Nephron progenitor cell (in vitro differentiated cells): ENCODE measurements around the gene TBXAS1.
A peak's percentile ranks its signal among the peaks of the same experiment; 100 is the strongest.

Source experiments
- DNase-seq: peaks from one replicate; pipeline ENCODE4 v3.0.0; 2021
- H3K27ac Mint-ChIP-seq: 2 replicates; pipeline ENCODE4 v1.8.0; 2021; ENCODE audit warnings: mild to moderate bottlenecking, moderate library complexity, mixed read lengths
- H3K27me3 Mint-ChIP-seq: 2 replicates; pipeline ENCODE4 v1.8.0; 2021; ENCODE audit warnings: mild to moderate bottlenecking, low read depth, mixed read lengths; ENCODE audit not compliant: poor library complexity
- H3K36me3 Mint-ChIP-seq: 2 replicates; pipeline ENCODE4 v1.8.0; 2021; ENCODE audit warnings: low read depth, mixed read lengths
- H3K4me1 Mint-ChIP-seq: 2 replicates; pipeline ENCODE4 v1.8.0; 2021; ENCODE audit warnings: mixed read lengths
- H3K4me3 Mint-ChIP-seq: 2 replicates; pipeline ENCODE4 v1.8.0; 2021; ENCODE audit warnings: mild to moderate bottlenecking, moderate library complexity, mixed read lengths
- H3K9me3 Mint-ChIP-seq: 2 replicates; pipeline ENCODE4 v1.8.0; 2021; ENCODE audit warnings: mild to moderate bottlenecking, moderate library complexity, mixed read lengths
- CTCF ChIP-seq: fragments of 200-600 bp; sonication (generic); IDR thresholded peaks from 2 replicates; pipeline ENCODE4 v1.5.0; 2021; ENCODE audit warnings: antibody characterized with exemption

TBXAS1 gene

DNA sequence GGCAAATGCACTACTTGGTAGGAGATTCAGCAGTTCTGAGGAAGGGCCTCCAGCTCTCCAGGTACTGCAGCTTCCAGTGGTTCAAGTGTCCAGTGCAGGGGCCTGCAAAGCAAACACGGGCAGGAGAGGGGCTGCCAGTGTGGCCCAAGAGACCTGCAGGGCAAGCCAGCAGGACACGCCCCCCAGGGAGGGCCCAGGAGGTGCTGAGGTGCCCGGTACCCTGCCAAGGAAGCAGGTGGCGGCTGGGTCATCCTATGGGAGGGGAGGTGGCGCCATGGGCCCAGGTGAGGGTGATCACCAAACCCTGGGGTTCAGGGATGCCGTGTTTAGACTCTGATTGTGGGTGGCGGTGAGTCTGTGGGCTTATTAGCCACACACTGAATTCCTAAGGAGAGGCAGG is 188.0 kb downstream of the TBXAS1 start:
- H3K4me1 Mint-ChIP-seq = peaks cover 22% of the 10 kb centered on the region
- no peak for TF ChIP-seq CTCF
- no peaks in the 10 kb centered on the region for H3K9me3 Mint-ChIP-seq
- H3K4me3 Mint-ChIP-seq = no peak overlapping the region
- H3K27ac Mint-ChIP-seq = no peak overlapping the region
- no peak for DNase-seq
- H3K27me3 Mint-ChIP-seq = peaks cover 11% of the 10 kb centered on the region
- no peaks in the 10 kb centered on the region for H3K36me3 Mint-ChIP-seq

DNA sequence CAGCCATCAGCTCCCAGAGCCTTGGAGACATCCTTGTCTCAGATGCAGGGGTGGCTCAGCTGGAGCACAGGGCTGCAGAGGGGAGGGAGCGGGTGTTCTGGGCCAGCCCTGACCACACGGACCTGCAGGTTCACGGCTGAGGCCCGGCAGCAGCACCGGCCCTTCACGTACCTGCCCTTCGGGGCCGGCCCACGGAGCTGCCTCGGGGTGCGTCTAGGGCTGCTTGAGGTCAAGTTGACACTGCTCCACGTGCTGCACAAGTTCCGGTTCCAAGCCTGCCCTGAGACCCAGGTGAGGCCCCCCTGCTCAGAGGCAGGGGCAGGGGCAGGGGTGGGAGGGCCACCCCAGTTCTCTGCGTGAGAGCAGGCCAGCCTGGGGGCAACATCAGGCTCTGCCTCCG is 188.5 kb downstream of the TBXAS1 start:
- Mint-ChIP-seq H3K9me3 (no peaks in the 10 kb centered on the region), H3K4me1 (peaks cover 25% of the 10 kb centered on the region), H3K27me3 (peaks cover 11% of the 10 kb centered on the region), H3K4me3 (no peak overlapping the region), H3K27ac (no peak overlapping the region), H3K36me3 (no peaks in the 10 kb centered on the region)
- no peak for DNase-seq
- TF ChIP-seq CTCF = no peak

GRCh38 chr7:140018125-140019043 is 189.3 kb downstream of the TBXAS1 start:
- TF ChIP-seq CTCF = no peak
- Mint-ChIP-seq H3K4me1 (peaks cover 26% of the 10 kb centered on the region), H3K36me3 (no peaks in the 10 kb centered on the region), H3K27ac (no peak overlapping the region), H3K27me3 (peaks cover 11% of the 10 kb centered on the region), H3K4me3 (no peak overlapping the region), H3K9me3 (no peaks in the 10 kb centered on the region)
- no peak for DNase-seq

- Mint-ChIP-seq H3K9me3 (no peaks in the 10 kb centered on the region), H3K27ac (peak overlapping the region; percentile 29), H3K36me3 (no peaks in the 10 kb centered on the region), H3K4me3 (no peak overlapping the region), H3K27me3 (peaks cover 14% of the 10 kb centered on the region), H3K4me1 (peaks cover 26% of the 10 kb centered on the region)
- no peak for DNase-seq
- no peak for TF ChIP-seq CTCF
These were observed 190.1 kb downstream of the TBXAS1 start for GRCh38 chr7:140019172-140019571.

GRCh38 chr7:140019606-140020005 is 190.5 kb downstream of the TBXAS1 start:
- no peak overlapping the region for H3K4me3 Mint-ChIP-seq
- no peaks in the 10 kb centered on the region for H3K9me3 Mint-ChIP-seq

More at GRCh38 chr7:140019606-140020005, 190.5 kb downstream of the TBXAS1 start:
- H3K4me1 Mint-ChIP-seq = peaks cover 26% of the 10 kb centered on the region
- peak overlapping the region; percentile 29 for H3K27ac Mint-ChIP-seq
- TF ChIP-seq CTCF = no peak
- H3K27me3 Mint-ChIP-seq = peaks cover 14% of the 10 kb centered on the region
- H3K36me3 Mint-ChIP-seq = no peaks in the 10 kb centered on the region
- DNase-seq = no peak
